NCI-H2227 (cell line): ENCODE measurements around the gene TMEM45A.
A peak's percentile ranks its signal among the peaks of the same experiment; 100 is the strongest.
"Not testable (repeated sequence)": the region's sequence is repeated elsewhere in the genome, so short reads cannot be mapped to it uniquely, and the experiment has no call there.

Experiments used
- DNase-seq: peaks from one replicate; lab custom pipeline; 2025; ENCODE audit not compliant: unreplicated experiment; lab: John Stamatoyannopoulos, UW

The TMEM45A gene

DNA sequence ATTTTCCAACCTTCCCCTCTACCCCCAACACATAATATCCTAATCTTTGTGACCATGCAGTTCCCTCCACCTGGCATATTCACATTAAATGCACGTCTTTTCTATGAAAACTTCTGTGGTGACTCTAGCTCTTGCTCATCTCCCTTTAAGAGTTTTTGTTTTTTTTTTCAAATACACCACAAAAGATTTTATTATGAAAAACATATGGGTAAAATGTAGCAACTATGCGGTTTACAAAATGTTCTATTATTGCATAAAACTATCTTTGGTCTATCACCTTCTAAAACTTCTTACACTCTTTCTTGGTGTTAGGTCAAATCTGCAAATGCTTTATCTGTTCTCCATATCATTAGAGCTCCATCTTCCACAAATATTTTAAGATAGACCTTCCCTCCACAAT, 78.4 kb downstream of the TMEM45A start:
- no peak for DNase-seq

DNA sequence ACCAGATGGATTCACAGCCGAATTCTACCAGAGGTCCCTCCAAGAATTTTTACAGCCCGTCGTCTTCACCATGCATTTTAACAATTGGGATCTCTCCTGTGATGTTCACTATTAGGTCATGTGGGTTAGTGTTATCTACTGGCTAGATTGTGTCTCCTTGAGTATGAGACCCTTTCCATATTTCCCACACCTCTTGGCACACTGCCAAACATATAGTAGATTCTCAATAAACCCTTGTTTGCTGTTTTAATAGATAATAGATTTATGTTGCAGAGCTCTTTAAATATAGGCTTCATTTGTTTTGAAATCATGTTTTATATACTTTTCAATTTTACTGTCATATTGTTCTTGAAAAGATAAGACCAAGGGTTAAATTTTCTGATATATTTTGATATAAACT, 82.1 kb downstream of the TMEM45A start:
- DNase-seq, result no peak

DNA sequence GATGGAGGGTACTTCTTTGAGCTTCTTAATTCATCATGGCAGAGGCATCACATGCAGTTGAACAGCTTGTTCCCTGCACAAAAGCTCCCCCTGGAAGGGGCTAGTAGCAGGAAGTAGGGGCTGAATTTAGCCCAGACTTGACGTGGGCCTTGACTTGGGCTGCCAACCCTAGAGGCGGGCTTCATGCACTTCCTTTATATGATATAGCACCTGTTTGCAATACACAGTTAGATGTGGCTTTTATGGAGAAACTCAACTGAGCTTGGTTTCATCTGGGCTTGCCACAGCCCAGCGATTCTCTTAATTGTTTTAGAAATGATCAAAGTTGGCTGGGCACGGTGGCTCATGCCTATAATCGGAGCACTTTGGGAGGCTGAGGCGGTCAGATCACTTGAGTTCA, 83.3 kb downstream of the TMEM45A start:
- DNase-seq, result no peak

DNA sequence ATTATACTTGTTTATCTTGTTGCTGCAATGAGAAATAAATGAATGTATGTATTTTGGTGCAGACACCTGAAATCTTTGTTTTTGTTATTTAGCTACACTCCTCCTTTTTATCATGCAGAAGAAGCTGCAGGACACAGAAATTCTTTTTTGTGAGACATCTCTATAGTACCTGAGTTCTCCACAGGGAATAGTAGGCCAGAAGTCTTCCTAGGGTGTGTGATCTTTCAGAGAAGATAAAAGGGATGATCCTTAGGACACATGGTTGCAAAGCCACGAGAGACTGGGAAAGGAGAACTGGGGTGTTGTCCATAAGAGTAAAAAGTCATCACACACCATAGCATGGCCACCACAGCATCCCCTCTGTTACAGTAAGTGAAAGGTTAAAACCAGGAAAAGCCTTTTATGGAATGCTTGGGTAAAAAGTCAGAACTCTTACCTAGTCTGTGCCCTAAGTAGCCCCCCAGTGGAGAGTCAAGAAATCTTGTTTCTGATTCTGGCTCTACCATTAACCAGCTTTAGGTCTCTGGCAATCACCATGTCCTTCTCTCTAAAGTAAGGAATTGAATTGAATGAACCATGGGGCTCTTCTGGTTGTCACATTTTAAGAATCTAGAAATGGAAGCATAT, 85.1 kb downstream of the TMEM45A start:
- DNase-seq, result no peak

DNA sequence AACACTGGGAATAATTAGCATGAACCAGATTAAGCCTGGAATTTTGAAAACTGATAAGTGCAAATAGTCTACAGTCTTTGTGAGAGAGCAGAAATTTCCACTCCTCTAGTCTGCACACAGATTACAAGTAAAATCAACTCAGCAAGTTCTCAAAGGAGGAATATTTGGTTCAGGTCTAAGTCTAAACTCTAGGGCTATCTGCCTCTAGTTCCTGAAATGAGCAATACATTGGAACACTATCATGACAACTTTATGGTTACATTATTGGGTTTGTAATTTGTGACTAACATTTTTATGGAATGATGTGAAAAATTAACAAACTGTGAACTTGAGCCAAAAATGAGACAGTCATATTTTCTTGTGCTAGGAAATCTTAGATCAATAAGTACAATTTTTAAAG, 86.2 kb downstream of the TMEM45A start:
- DNase-seq, result no peak

DNA sequence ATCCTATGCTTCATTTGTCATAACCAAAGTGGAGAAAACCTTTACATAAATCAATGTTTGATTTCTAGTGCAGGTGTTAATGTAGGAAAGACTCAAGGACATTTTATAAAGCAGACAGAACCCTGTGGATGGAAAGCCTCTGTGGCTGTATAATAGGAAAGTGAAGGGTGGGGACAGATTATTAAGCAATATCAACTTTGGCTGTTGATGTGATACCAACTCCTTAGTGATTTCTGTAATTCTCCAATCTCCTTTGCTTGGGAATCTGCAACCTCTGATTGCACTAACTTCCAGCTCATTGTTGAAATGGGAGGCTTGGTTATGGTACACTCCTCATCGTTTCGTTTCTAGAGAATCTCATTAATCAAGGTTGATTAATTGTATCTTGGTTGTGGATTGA, 87.7 kb downstream of the TMEM45A start:
- DNase-seq, result no peak

DNA sequence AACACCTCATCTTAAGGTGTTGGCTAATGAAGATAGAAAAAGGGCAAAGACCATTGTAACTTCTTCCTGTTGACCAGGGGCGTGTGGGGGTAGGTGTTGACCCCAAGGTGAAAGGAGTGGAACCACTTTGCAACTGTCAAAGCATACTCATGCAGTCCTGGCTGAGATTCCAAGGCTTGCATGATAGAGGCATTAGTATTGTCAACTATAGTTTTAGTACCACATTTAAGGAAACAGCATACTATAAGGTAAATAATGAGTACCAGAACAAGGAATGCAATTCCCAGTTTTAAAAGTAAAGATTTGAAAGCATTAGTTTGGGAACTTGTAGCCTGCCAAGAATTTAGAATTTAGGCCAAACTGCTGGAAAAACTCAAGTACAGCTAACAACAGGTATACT, 89.2 kb downstream of the TMEM45A start:
- DNase-seq, result no peak

DNA sequence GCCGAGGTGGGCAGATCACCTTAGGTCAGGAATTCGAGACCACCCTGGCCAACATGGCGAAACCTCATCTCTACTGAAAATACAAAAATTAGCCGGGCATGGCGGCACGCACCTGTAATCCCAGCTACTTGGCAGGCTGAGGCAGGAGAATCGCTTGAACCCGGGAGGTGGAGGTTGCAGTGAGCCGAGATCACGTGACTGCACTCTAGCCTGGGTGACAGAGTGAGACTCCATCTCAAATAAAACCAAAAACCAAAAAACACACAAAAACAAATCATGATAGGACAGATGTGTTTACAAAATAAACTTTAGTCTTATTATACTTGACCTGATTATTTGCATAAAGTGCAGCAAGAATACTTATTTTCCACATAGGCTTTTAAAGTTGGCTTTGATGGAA, 89.7 kb downstream of the TMEM45A start:
- not testable (repeated sequence) for DNase-seq

DNA sequence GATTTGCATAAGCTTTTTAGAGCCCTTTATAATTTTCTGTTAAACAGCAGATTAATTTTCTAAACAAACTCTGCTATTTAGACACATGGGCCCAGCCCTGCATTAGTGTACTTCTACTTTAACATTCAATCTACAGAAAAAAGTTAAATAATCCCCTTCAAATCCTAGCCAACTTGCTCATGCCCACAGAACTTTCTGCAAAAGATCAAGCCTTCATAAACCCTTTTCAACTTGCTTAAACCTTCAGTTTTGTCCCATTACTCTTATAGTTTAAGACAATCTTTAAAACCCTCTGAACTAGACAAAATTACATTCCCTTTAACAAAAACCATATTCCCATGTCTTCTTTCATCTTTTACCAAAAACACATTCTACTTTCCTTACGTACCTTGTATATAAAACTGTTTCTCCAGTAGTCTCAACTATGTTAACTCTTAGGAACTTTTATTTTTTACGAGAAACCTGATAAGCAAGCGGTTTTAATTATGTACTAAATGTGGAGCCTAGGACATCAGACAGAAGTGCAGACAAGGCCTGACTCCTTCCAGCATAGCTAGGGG, 91.8 kb downstream of the TMEM45A start:
- no peak for DNase-seq

DNA sequence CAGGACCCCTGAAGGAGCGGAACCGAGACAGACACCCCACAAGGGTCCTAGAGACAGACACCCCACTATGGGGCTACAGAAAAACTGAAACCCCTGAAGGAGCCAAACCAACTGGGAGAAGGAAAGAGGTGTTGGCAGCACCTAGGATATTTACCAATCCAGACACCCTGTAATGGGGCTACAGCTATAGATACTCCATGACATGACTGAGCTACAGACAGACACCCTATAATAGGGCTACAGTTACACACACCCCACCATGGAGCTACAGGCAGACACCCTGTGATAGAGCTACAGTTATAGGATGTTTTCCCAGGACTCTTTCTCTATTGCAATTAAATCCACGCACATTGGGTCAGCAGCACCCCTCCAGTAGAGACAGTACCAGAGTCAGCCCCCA, 94.4 kb downstream of the TMEM45A start:
- no peak for DNase-seq

DNA sequence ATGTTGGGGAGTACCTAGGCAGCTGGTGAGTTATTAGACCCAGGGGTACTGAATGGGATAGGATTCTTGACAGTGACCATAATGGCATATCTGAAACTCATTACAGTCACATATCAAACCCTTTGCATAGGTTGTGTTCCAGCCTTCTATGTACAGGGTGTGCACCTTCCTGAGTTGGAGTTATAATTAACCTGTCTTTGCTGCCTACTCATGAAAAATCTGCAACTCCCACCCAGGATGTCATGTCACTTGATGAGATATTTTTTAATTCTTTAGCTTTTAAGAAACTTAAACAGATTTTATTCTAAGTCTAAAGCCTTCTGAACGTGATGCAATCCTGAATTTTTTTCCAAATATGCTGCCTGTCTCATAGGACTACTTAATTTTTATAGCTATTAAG, 95.8 kb downstream of the TMEM45A start:
- no peak for DNase-seq

DNA sequence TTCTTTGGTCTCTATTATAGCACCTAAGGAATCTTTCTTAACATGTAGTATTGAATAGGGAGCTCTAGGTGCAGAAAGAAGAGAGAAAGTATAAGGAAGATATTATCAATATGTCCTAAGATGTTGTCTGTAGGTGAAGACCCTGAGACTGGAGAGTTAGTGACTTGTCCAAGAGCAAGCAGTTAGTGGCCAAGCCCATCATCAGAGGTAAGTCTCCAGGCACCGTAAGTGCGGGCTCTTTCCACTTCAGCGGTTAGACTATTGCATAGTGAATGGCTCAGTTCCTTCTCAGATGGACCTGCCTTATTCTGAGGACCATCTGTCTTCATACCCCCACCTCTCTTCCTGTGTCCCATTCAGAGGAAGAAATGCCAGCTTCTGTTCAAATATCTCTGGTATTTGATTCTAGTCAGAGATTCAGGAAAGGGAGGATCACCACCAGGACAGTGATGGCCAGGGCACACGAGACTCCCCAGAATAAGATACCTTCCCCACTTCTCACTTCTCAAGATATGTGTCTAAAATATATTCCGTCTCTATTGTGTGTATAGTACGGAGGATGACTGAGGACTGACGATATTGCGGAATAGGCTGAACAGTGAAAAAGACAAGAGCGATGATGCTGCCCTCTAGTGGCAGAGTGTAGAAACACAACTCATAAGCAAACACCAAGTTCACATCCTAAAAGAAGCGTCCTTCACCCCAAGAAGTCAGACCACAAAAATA, 97.9 kb downstream of the TMEM45A start:
- DNase-seq, result peak; percentile 60

DNA sequence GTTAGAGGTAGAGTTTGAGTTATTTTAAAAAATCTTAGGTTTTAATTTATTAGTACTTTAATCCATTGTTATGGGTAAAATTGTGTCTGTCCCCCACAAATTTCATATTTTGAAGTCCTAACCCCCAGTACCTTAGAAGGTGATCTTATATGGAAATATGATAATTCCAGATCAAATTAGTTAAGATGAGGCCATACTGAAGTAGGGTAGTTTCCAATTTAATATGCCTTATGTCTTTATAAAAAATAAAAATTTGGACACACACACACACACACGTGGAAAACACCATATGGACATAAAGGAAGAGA, 98.4 kb downstream of the TMEM45A start:
- DNase-seq, result no peak

DNA sequence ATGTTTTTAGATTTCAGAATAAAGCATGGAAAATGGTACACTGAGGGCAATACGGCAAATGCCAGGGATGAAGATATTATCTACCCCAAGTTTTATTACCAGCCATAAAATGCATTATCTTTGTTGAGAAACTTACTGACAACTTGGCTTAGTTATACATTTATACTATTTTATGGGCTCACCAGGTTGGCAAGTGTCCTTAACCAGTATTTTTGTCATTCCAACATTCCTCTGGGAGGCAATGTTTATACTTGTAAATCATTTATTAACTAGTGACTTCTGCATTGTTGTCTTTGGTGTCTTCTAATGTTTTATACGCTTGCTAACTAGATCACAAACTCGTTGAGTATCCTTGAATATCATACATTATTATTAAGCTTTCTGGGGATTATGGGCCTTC, 99.0 kb downstream of the TMEM45A start:
- DNase-seq, result no peak

DNA sequence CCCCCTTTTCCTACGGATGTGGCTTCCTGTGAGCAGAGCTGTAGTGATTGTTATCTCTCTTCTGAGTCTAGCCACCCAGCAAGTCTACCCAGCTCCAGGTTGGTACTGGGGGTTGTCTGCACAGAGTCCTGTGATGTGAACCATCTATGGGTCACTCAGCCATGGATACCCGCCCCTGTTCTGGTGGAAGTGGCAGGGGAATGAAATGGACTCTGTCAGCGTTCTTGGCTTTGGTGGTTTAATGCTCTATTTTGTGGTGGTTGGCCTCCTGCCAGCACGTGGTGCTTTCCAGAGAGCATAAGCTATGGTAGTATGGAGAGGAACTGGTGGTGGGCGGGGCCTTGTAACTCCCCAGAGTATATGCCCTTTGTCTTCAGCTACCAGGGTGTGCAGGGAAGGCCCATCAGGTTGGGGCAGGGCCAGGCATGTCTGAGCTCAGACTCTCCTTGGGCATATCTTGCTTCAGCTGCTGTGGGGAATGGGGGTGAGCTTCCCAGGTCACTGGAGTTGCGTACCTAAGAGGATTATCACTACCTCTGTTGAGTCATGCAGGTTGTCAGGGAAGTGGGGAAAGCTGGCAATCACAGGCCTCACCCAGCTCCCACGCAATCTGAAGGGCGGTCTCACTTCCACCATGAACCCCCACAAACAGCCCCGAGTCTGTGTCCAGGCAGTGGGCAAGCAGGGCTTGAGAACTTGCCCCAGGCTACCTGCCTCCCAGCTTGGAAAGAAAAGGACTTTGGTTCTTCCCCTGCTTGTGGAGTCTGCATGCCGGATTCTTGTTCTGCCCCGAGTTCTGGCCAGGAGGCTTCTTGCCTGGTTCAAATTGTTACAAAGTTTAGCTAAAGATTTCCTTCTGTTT, 108.0 kb downstream of the TMEM45A start:
- DNase-seq, result no peak

DNA sequence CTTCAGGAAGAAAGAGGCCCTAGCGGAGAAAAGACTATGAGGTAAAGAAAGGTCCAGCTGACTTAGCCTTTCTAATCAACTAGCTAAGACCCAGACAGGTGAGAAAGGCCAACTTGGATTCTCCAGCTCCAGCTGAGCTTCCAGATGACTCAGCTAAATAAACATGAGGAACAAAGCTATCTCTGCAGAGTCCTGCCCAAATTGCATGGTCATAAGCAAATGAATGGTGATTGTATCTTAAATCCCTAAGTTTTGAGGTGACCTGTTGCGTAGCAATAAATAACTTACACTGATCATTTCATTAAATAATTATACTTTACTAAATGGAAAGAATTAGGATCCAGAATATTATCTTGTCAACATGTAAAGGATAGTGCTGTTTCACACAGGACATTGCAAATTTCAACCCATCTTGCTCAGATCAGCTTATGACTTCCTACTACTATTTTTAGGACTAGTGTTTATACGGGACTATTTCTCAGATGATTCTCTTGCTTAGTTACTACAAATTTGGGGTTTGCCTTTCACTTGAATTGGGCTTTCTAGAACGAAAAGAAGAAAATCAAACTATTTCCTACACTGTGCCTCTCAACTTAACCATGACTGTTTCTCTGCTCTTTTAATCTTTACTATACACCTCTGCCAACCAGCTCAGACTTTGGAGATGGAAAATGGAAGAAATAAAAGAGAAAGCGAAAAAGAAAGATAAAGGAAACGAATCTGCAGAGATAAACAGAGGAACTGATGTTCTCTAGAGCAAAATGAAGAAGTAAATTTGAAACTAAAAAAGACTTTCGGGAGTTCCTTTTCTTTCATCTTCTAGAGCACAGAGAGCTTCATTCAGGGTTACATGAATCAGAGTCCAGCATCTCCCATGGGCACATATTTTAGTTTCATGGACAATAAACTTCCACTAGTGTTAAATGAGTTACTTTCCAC, 110.4 kb downstream of the TMEM45A start:
- no peak for DNase-seq

DNA sequence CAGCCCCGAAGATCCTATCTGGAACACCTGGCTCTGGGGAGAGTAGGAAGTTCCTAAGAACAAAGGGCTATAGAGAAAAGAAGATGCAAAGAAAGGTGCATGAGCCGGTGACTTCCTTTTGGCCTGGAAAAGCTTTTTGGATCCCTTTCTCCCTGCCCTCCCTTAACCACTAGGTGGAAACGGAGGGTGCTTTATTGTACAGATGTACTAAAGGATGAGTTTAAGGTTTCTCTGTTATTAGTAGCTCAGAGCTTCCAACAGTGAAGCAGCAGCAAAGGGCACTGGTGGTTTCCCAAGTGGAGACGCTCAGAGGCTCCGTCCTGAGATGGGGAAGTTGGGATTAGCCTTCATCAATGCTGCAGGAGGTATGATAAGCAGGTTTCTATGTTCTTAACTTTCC, 111.0 kb downstream of the TMEM45A start:
- DNase-seq, result no peak

DNA sequence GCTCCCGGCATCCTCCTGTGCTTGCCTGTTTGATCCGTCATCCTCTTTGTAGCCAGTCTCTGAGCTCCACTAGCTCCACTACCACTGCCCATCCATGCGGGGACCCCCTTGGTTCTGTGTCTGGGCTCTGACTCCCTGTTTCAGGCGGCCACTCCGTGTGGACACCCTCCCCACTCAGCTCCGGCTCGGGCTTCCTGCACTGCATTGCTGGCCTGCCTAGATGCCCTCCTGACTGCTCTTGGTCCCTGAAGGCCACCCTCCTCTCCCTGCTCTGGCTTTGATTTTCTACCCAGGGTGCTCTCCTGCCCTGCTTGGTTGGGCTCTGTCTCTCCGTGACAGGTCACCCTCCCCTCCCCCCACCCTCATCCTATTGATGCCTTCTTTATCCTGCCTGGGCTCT, 112.9 kb downstream of the TMEM45A start:
- DNase-seq, result no peak

DNA sequence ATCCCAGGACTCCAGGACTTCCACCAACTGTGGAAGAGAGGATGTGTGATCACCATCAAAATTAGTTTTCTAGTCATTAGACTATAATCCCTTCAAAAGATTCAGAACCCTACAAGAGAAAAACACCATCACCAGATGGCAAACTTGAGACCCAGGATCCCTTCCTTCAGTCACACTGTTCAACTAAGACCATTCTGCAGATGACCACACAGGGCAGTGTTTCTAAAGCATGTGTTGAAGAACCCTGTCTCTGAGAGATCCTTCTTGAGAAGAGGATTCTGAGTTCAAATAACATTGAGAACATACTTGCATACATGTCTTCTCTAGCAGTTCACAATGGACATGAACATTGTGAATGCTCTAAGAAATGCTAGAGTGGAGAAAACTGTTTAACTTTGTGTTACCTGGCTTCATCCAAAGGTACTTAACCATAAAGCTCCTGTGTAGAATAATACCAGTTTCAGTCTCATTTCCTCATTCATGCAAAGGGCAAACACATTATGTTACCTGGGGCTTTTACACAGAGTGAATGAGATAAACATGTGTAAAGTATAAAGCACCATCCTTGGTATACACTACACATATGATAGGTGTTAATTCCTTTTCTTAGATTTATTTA, 114.6 kb downstream of the TMEM45A start:
- DNase-seq, result no peak

DNA sequence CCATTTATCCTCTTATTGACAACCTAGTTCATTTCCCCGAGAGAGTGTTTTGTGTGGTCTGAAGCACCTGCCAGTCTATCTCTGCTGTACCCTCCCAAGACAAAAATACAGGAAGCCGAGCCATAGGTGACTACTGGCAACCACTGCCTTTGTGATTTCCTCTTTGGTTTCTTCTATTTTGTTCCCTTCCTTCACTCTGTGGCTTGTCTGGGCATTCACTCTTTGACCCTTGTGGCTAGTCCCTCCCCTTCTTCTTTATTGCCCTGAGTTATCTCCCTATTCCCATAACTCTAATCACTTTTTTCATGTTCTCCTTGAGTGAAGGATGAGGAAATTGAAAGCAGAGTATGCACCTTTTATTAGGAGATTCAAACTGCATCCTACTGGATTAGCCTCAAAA, 116.9 kb downstream of the TMEM45A start, which contains the start of gene ADGRG7:
Gene ADGRG7, plus strand, starts transcription at position 297 of the 400 bp plus-strand sequence. CDS start 256 bp downstream, outside the sequence.
- no peak for DNase-seq
